ENCODE measurements around the gene SMG7. TPM values are rescaled to one million over a fixed set of nuclear protein-coding genes. Genes with fewer than 3 reads are reported as not detected.

The SMG7 gene
- total and polyA plus RNA-seq, 10 of the 15 experiments (the other 5 are each of a cell fraction or from before 2014, with no cell fraction given) = 9.5 to 65.4 (median 42.7) TPM

DNA sequence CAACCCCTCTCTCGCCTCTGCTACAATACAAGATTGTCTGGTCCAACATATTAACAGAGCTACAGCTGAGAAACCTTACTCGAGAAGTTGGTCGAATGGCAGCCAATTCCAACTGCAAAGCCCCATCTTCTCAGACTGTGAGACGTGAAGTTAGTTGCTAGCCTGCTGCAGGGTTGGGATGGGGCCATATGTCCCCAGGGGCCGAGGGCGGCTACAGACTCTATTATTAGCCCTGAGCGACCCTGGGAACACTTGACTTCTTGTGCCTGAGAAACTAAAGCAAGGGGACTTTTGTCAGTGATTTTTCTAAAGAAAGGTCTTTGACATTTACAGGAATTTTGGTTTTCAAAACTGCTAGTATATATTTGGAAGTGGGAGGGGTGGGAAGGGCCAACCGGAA lies 104.2 kb downstream of the SMG7 start:
- TF ChIP-seq EGR1 (IDR thresholded peaks at IDR 0.05; ENCODE audit: borderline replicate concordance in 1 of 2, low read depth in 2 of 2, low read length in 2 of 2) (no peak), SPI1 (IDR thresholded peaks at IDR 0.05; ENCODE audit: borderline replicate concordance, insufficient read depth, low read depth, low read length) (no peak)
- Histone ChIP-seq H3K36me3 (ENCODE audit: control insufficient read depth in 2 of 2, insufficient read depth in 2 of 2, low read length in 1 of 2) (peaks cover 3 to 30% of the 10 kb centered on the region in 2 experiments; a peak in 2 of 4 replicates), H3K4me3 (no peak overlapping the region), H3K27me3 (replicated peaks in 1 of 2; ENCODE audit: control insufficient read depth in 2 of 2, insufficient read depth in 2 of 2, low read length in 1 of 2) (no peaks in the 10 kb centered on the region), H3K4me1 (ENCODE audit: control insufficient read depth, insufficient read depth, low read length) (peaks cover 3% of the 10 kb centered on the region; the same call in 1 of the 2 replicates), H3K9ac (ENCODE audit: control insufficient read depth, insufficient read depth, low read length) (no peak overlapping the region), H3K79me2 (ENCODE audit: control insufficient read depth, insufficient read depth, low read length) (no peaks in the 10 kb centered on the region), H3K4me2 (ENCODE audit: control insufficient read depth, insufficient read depth) (no peak overlapping the region), H3K27ac (ENCODE audit: control insufficient read depth, insufficient read depth) (no peak overlapping the region), H3K9me3 (replicated peaks; ENCODE audit: control insufficient read depth, insufficient read depth, low read length) (no peaks in the 10 kb centered on the region), H2AFZ (ENCODE audit: control insufficient read depth, low read depth, low read length) (no peak overlapping the region), H4K20me1 (ENCODE audit: control insufficient read depth, insufficient read depth) (no peaks in the 10 kb centered on the region)
- BruUV-seq (replicated peaks) = TSS peak; percentile 24
- in situ Hi-C loops (cut with MboI) = no loop called here
- ChIA-PET SMC1A (ENCODE audit: uncharacterized antibody, unreplicated experiment) (interaction anchor here (1.1 to 4.8 kb wide), 3 partner anchors 12 to 46 kb away, joined by 5 to 50 read pairs (median 5); partner anchors contain the start of gene NCF2), RAD21 (ENCODE audit: unreplicated experiment) (no interaction called here), CTCF (interaction anchor here (0.8 to 1.4 kb wide), 5 partner anchors 33 to 339 kb away, joined by 3 to 6 read pairs (median 3); no protein-coding TSS in a partner anchor), POLR2A (interaction anchor here (1.3 to 1.4 kb wide), 2 partner anchors 11 kb away, joined by 3 to 6 read pairs; no protein-coding TSS in a partner anchor)
- ATAC-seq (no peak), DNase-seq (ENCODE audit: low read depth, low spot score) (no peak), FAIRE-seq (no peak)
- 78% methylated on average over 8 of the region's 8 CpGs for WGBS (ENCODE audit: insufficient coverage, insufficient replicate concordance, low lambda C conversion rate, missing lambda C conversion rate)
- intact Hi-C loops (cut with micrococcal nuclease; ENCODE audit: unreplicated experiment) = no loop called here

DNA sequence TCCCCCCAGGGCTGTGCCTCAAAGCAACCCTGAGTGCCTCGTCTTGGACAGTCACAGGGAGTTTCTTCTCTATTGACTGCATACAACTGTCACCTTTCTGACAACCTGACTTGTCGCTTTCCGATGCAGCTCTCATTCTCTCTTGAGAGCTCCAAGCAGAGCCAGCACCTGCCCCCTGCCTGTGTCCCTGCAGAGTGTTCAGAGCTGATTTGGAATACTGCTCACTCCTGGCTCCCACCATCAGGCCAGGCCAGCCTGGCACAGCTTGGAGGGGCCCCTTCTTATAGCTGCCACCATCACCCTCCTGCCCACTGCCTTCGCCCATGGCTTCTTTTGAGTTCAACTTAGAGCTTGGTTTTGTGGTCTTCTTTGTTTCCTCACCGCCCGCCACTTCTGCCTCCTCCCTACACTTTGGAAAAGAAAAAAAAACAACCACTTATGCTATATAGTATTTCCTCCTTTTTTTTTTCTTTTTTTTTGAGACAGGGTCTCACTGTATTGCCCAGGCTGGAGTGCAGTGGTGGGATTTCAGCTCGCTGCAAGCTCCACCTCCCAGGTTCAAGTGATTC lies 105.7 kb downstream of the SMG7 start:
- no peak overlapping the region for H3K9ac ChIP-seq (ENCODE audit: control insufficient read depth, insufficient read depth, low read length)
- no peak overlapping the region for H3K27ac ChIP-seq (ENCODE audit: control insufficient read depth, insufficient read depth)
- ATAC-seq (no peak), FAIRE-seq (no peak), DNase-seq (ENCODE audit: low read depth, low spot score) (no peak)
- no TSS peak for BruUV-seq (replicated peaks)
- in situ Hi-C loops (cut with MboI) = no loop called here
- H3K4me3 ChIP-seq = no peak overlapping the region
- RAD21 ChIA-PET (ENCODE audit: unreplicated experiment) = interaction anchor here (0.8 to 2.9 kb wide), 2 partner anchors 10 to 21 kb away, joined by 3 to 8 read pairs; no protein-coding TSS in a partner anchor
- peaks cover 3 to 29% of the 10 kb centered on the region in 2 experiments; a peak in 2 of 4 replicates for H3K36me3 ChIP-seq (ENCODE audit: control insufficient read depth in 2 of 2, insufficient read depth in 2 of 2, low read length in 1 of 2)
- H3K4me2 ChIP-seq (ENCODE audit: control insufficient read depth, insufficient read depth) = no peak overlapping the region
- no peaks in the 10 kb centered on the region for H3K9me3 ChIP-seq (replicated peaks; ENCODE audit: control insufficient read depth, insufficient read depth, low read length)
- no peak overlapping the region for H2AFZ ChIP-seq (ENCODE audit: control insufficient read depth, low read depth, low read length)
- no peaks in the 10 kb centered on the region for H4K20me1 ChIP-seq (ENCODE audit: control insufficient read depth, insufficient read depth)
- H3K27me3 ChIP-seq (replicated peaks in 1 of 2; ENCODE audit: control insufficient read depth in 2 of 2, insufficient read depth in 2 of 2, low read length in 1 of 2) = no peaks in the 10 kb centered on the region
- H3K79me2 ChIP-seq (ENCODE audit: control insufficient read depth, insufficient read depth, low read length) = no peaks in the 10 kb centered on the region
- SMC1A ChIA-PET (ENCODE audit: uncharacterized antibody, unreplicated experiment) = interaction anchor here (0.8 to 4.8 kb wide), 6 partner anchors 10 to 228 kb away, joined by 3 to 50 read pairs (median 3); partner anchors contain the start of gene NCF2
- CTCF ChIA-PET = interaction anchor here (0.9 to 1.4 kb wide), 4 partner anchors 8 to 107 kb away, joined by 3 to 4 read pairs (median 4); no protein-coding TSS in a partner anchor
- POLR2A ChIA-PET = interaction anchor here (1.1 to 2.4 kb wide), 5 partner anchors 9 to 53 kb away, joined by 3 to 6 read pairs (median 4); no protein-coding TSS in a partner anchor
- WGBS (ENCODE audit: insufficient coverage, insufficient replicate concordance, low lambda C conversion rate, missing lambda C conversion rate) = 83% methylated on average over 7 of the region's 7 CpGs
- H3K4me1 ChIP-seq (ENCODE audit: control insufficient read depth, insufficient read depth, low read length) = peaks cover 3% of the 10 kb centered on the region; the same call in 1 of the 2 replicates
- intact Hi-C loops (cut with micrococcal nuclease; ENCODE audit: unreplicated experiment) = no loop called here
- TF ChIP-seq MYB (IDR thresholded peaks at IDR 0.05; ENCODE audit: borderline replicate concordance, low read depth, low read length) = no peak
- TF ChIP-seq, protein P1, sequence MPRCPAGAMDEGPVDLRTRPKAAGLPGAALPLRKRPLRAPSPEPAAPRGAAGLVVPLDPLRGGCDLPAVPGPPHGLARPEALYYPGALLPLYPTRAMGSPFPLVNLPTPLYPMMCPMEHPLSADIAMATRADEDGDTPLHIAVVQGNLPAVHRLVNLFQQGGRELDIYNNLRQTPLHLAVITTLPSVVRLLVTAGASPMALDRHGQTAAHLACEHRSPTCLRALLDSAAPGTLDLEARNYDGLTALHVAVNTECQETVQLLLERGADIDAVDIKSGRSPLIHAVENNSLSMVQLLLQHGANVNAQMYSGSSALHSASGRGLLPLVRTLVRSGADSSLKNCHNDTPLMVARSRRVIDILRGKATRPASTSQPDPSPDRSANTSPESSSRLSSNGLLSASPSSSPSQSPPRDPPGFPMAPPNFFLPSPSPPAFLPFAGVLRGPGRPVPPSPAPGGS (IDR thresholded peaks at IDR 0.05; ENCODE audit: borderline replicate concordance, insufficient read depth, low read depth, low read length, poor library complexity, severe bottlenecking) = no peak
- no peak for TF ChIP-seq RAD51 (IDR thresholded peaks at IDR 0.05)
- TF ChIP-seq SPI1 (IDR thresholded peaks at IDR 0.05; ENCODE audit: borderline replicate concordance, insufficient read depth, low read depth, low read length) = no peak
- TF ChIP-seq, protein P2, sequence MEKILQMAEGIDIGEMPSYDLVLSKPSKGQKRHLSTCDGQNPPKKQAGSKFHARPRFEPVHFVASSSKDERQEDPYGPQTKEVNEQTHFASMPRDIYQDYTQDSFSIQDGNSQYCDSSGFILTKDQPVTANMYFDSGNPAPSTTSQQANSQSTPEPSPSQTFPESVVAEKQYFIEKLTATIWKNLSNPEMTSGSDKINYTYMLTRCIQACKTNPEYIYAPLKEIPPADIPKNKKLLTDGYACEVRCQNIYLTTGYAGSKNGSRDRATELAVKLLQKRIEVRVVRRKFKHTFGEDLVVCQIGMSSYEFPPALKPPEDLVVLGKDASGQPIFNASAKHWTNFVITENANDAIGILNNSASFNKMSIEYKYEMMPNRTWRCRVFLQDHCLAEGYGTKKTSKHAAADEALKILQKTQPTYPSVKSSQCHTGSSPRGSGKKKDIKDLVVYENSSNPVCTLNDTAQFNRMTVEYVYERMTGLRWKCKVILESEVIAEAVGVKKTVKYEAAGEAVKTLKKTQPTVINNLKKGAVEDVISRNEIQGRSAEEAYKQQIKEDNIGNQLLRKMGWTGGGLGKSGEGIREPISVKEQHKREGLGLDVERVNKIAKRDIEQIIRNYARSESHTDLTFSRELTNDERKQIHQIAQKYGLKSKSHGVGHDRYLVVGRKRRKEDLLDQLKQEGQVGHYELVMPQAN (conservative IDR thresholded peaks at IDR 0.05) = no peak
- TF ChIP-seq RELA (IDR thresholded peaks at IDR 0.05; ENCODE audit: borderline replicate concordance, partially characterized antibody) = no peak
- no peak for TF ChIP-seq MYC (IDR thresholded peaks at IDR 0.05; ENCODE audit: insufficient read depth, insufficient read length, insufficient replicate concordance, low read length, severe bottlenecking)
- no peak for TF ChIP-seq CBX3 (IDR thresholded peaks at IDR 0.05; ENCODE audit: borderline replicate concordance, low read depth)

Measured in GM12878 (cell line).